ENCODE data around the gene CACNA1B.

CACNA1B gene

GRCh38 chr9:137924761-137925369, 47.3 kb downstream of the CACNA1B start:
- DNase-seq: no peak

DNA sequence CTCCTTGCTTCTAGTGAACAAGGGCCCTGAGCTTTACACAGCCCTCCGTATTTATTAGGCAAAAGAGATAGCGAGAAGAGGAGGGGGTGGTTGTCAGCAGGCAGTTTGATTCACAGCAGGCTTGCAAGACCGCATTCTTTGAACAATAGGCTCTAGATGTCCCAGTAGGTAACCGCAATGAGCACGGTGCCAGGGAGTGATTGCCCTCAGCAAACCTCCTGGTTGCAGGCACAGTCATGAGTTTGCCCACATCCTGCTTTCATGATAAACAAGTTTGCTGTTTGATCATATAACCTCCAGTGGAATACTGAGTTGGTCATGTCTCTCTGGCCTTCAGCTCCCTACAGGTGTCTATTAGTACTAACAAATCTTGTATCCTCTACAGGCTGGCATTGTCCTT, 66.1 kb downstream of the CACNA1B start:
- no peak for DNase-seq

- DNase-seq: no peak
These were observed 68.0 kb downstream of the CACNA1B start for GRCh38 chr9:137945581-137945980.

GRCh38 chr9:137946993-137947392, 69.4 kb downstream of the CACNA1B start:
- DNase-seq: no peak

GRCh38 chr9:137948642-137949041, 71.1 kb downstream of the CACNA1B start:
- DNase-seq: no peak

- DNase-seq: no peak
These were observed 71.7 kb downstream of the CACNA1B start for GRCh38 chr9:137949260-137949659.

- no peak for DNase-seq
These were observed 73.5 kb downstream of the CACNA1B start for GRCh38 chr9:137951107-137951506.

- no peak for DNase-seq
These were observed 74.3 kb downstream of the CACNA1B start for GRCh38 chr9:137951597-137952490.

DNA sequence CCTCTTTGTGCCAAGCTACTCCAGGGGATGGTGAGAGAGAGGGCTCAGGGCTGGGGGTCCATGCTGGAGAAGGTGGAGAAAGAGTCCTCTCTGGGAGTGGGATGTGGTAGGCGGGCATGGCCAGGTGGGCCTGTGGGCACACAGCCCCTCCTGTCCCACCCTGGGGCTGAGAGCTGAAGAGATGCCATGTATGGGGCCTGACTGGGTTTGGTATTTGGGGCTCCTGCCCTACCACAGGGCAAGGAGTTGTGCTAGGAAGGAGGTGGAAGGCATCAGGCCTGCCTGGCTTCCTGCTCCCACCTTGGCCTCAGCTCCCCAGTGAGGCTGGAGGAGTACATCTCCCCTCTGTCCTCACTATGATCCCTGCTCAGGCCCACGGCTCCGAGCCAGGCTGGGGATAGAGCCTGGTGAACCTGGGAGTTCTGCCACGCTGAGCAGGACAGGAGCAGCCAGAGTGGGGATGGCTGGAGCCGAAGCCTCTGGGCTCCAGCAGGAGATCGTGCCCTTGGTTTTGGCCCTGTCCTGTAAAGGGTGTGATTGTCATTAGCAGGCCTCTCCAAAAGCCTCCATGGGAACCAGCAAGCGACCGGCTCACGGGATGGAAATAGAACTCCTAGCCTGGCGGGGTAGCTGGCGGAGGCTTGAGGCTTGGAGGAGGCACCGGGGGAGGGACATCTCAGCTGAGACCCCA, 75.5 kb downstream of the CACNA1B start:
- no peak for DNase-seq

DNA sequence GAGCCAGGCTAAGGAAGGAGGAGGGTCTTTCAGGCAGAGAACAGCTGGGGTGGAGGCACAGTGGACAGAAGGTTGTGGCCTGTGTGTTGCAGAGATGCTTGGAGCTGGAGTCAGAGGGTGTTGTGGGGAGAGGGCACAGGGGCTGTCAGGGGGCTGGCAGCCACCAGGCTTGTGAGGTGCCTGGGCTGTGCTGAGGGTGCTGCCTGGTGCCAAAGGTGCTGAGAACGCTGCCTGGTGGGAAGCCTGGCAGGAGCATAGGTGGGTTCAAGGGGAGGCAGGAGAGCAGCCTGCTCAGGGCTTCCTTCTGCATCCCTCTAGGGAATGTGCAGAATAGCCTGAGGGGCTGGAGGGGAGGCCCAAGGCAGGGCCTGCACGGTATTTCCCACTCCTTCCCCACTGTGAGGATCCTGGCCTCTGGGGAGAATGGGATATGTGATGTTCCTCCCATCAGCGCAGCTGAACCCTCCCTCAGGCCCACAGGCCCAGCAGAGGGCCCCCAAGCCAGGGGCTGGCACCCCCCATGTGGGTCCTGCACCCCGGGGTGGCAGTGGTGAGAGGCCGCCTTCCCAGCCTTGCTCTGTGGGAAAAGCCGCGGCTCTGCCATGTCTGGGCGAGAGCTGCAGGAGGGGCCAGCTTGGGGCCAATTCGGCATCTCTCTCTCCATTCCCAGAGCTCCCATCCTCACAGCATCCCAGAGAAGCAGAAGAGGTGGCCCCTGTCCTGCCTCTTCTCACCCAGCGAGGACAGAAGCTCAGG, 76.3 kb downstream of the CACNA1B start:
- DNase-seq: no peak

GRCh38 chr9:137955224-137955570, 77.6 kb downstream of the CACNA1B start:
- DNase-seq: no peak

DNA sequence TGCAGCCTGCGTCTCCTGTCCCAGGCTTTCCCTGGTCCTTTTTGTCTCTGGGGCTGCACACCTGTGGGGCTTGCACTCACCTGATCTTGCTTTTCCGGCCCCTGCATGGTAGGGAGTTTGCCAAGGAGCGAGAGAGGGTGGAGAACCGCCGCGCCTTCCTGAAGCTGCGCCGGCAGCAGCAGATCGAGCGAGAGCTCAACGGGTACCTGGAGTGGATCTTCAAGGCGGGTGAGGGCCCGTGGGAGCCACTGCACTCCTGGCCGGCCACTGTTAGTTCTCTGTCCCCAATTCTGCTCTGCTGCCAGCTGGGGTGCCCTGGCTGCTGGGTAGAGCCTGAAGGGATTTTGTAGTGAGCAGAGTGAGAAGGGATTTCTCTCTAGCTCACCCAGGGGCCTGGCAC, 78.0 kb downstream of the CACNA1B start:
- no peak for DNase-seq

DNA sequence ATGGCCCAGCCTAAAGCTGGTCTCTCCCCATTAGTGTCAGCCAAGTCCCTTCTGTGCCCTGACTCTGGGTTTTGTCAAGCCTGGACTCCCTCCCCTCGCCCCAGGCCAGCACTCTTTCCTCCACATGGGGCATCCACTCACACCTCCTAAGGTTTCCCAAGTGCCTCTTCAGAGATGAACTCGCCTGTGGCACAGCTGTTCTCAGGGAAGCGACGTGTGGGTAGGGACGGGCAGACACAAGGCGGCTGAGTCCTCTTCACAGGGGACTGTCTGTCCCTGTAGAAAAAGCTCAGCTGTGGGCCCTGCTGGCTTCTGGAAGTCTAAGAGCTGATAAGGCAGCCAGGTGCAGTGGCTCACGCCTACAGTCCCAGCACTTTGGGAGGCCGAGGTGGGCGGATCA, 78.5 kb downstream of the CACNA1B start:
- no peak for DNase-seq

- DNase-seq: no peak
These were observed 79.3 kb downstream of the CACNA1B start for GRCh38 chr9:137956688-137957385.

DNA sequence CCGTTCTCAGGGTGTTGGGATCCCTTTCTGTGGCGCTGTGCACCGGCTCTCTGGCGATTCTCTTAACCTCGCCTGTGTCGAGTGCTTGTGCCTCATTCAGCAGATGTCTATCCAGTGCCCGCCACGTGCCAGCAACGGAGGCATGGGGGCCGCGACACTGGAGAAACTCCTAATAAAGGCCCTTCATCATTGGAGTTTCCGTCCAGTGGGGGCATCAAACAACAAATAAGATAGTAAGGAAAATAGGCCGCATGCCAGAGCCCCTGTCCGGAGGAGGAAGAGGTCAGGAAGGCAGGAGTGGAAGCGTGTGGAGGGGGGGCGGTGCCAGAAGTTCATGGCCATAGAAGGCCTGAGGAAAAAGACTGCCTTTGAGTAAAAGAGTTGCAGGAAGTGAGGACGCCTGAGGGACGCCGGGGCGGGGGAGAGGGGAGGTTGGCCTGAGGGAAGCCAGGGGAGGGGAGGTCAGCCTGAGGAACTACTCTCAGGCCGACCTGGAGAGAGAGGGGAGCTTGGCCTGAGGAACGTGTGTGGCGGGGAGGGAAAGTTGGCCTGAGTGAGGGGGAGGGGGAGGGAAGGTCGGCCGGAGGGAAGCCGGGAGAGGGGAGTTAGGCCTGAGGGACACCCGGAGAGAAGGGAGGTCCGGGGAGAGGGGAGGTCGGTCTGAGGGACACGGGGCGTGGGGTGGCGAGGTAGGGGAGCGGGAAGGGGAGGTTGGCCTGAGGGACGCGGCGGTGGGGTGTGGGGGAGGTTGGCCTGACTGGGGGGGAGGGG, 82.2 kb downstream of the CACNA1B start:
- DNase-seq: no peak

DNA sequence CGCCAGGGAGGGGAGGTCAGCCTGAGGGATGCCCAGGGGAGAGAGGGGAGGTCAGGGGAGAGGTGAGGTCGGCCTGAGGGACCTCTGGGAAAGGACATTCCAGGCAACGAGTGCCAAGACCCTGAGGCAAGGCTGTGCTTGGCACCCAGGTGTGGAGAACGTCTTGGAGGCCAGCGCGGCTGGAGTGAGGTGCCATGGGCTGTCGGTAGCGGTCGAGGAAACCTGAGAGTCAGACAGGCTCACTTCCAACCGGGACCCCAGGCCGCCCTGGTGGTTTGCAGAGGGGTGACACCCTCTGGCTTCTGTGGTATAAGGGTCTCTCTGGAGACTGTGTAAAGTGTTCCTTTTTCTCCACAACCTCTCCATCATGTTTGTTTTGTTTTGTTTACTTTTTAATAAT, 82.9 kb downstream of the CACNA1B start:
- no peak for DNase-seq

DNA sequence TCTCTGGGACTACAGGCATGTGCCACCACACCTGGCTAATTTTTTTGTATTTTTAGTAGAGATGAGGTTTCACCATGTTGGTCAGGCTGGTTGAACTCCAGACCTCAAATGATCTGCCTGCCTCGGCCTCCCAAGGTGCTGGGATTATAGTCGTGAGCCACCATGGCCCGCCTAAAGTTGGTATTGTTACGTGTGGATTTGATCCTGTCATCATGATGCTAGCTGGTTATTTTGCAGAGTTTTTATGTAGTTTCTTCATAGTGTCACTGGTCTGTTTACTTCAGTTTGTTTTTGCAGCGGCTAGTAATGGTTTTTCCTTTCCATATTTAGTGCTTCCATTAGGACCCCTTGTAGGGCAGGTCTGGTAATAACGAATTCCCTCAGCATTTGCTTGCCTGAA, 85.9 kb downstream of the CACNA1B start:
- DNase-seq: no peak

GRCh38 chr9:137965177-137965795, 87.7 kb downstream of the CACNA1B start:
- DNase-seq: no peak

- no peak for DNase-seq
These were observed 89.8 kb downstream of the CACNA1B start for GRCh38 chr9:137967280-137967953.

DNA sequence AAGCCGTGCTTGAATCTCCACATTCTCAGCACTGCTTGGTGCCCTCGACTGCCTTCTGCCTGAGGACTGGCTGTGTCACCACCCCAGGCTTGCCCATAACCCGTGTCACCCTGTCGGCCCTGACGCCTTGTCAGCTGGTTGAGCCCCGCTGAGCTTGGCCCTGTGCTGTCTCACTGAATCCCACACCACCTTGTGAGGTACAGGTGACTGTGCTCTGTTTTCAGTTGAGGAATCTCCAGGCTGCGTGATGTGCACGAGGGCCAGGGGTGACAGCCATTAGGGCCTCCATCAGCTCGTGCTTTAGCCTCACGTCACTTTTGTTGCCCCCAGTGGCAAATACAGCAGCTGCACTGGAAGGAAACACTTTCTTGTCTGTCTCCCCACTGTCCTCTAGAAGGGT, 90.7 kb downstream of the CACNA1B start:
- no peak for DNase-seq

- DNase-seq: no peak
These were observed 91.4 kb downstream of the CACNA1B start for GRCh38 chr9:137969008-137969407.
